Fibroblast of lung (primary cell): ENCODE data around the gene RYR1. TPM values are rescaled to one million over a fixed set of nuclear protein-coding genes. Genes with fewer than 3 reads are reported as not detected.

Experiments
- DNase-seq, 2 donors: peaks; one replicate each; pipeline versions ENCODE4 v3.0.0 to v3.0.0-alpha.2; 2010; ENCODE audit warnings: low read depth in 2 of 2
- H2AFZ ChIP-seq: 2 replicates; pipeline ENCODE4 v1.5.1; 2012; ENCODE audit warnings: low read length, control low read depth, inconsistent platforms
- H3K27ac ChIP-seq: 2 replicates; pipeline ENCODE4 v1.5.1; 2011; ENCODE audit warnings: low read length, control low read depth; ENCODE audit not compliant: insufficient read depth
- H3K27me3 ChIP-seq: 2 replicates; pipeline ENCODE4 v1.5.1; 2011; ENCODE audit warnings: mild to moderate bottlenecking, low read length; ENCODE audit not compliant: control insufficient read depth, insufficient read depth
- H3K36me3 ChIP-seq: 2 replicates; pipeline ENCODE4 v1.5.1; 2011; ENCODE audit warnings: low read length; ENCODE audit not compliant: control insufficient read depth, insufficient read depth
- H3K4me1 ChIP-seq: 2 replicates; pipeline ENCODE4 v1.5.1; 2011; ENCODE audit warnings: low read length; ENCODE audit not compliant: control insufficient read depth, insufficient read depth; ENCODE audit errors: extremely low read depth
- H3K4me2 ChIP-seq: 2 replicates; pipeline ENCODE4 v1.5.1; 2011; ENCODE audit warnings: low read length, control low read depth; ENCODE audit not compliant: insufficient read depth; ENCODE audit errors: extremely low read depth
- H3K4me3 ChIP-seq, 4 experiments: fragments of 200-600 bp in 1 of 4; sonication (generic) in 1 of 4; replicated peaks in 1 of 4; 2 replicates each; pipeline ENCODE4 v1.5.1; 2011 to 2016; ENCODE audit warnings: low read length in 4 of 4, low read depth in 3 of 4, mild to moderate bottlenecking in 3 of 4, control low read depth in 2 of 4, inconsistent platforms in 1 of 4, mixed read lengths in 1 of 4; ENCODE audit not compliant: insufficient read depth in 1 of 4; ENCODE audit errors: control extremely low read depth in 1 of 4
- H3K79me2 ChIP-seq: 2 replicates; pipeline ENCODE4 v1.5.1; 2012; ENCODE audit warnings: mild to moderate bottlenecking, low read length, inconsistent platforms; ENCODE audit not compliant: control insufficient read depth, insufficient read depth
- H3K9ac ChIP-seq: 2 replicates; pipeline ENCODE4 v1.5.1; 2011; ENCODE audit warnings: mild to moderate bottlenecking, low read length, control low read depth; ENCODE audit not compliant: insufficient read depth
- H3K9me3 ChIP-seq: 2 replicates; pipeline ENCODE4 v1.5.1; 2012; ENCODE audit warnings: low read depth, low read length; ENCODE audit not compliant: control insufficient read depth, insufficient read depth
- H4K20me1 ChIP-seq: 2 replicates; pipeline ENCODE4 v1.5.1; 2011; ENCODE audit warnings: low read length; ENCODE audit not compliant: control insufficient read depth, insufficient read depth; ENCODE audit errors: extremely low read depth
- CTCF ChIP-seq, 2 donors: IDR thresholded peaks in 1 of 2; conservative IDR thresholded peaks in 1 of 2; 1 replicate in 1 of 2; 2 replicates in 1 of 2; pipeline ENCODE4 v1.5.1; 2011 to 2012; ENCODE audit warnings: low read length in 2 of 2, control low read depth in 1 of 2, inconsistent platforms in 1 of 2, low read depth in 1 of 2, mild to moderate bottlenecking in 1 of 2
- EZH2 ChIP-seq: IDR thresholded peaks from 2 replicates; pipeline ENCODE4 v1.5.1; 2012; ENCODE audit warnings: low read length, control low read depth, mild to moderate bottlenecking; ENCODE audit errors: missing control alignments
- polyA plus RNA-seq, 2 donors: library from polyadenylated mRNA; depleted of rRNA in 1 of 2; stranded (reverse) in 1 of 2; unstranded in 1 of 2; fragments of >200 nt; gene quantifications; 2 replicates each; pipeline ENCODE4 v1.2.1, GENCODE V29; 2011 to 2012; ENCODE audit warnings: missing spikeins in 1 of 2
- total RNA-seq: library from RNA; depleted of rRNA; stranded (reverse); fragments of >200 nt; gene quantifications from 2 replicates; pipeline ENCODE4 v1.2.1, GENCODE V29; 2014

RYR1 gene
- total and polyA plus RNA-seq, 2 donors (not counting 1 experiment from before 2014, with no cell fraction given) = under 0.01 TPM

GRCh38 chr19:38466050-38466449, 32.6 kb downstream of the RYR1 start:
- Histone ChIP-seq H4K20me1 (no peaks in the 10 kb centered on the region), H2AFZ (no peak overlapping the region)

GRCh38 chr19:38467541-38468525, 34.3 kb downstream of the RYR1 start:
- Histone ChIP-seq H3K9me3 (no peaks in the 10 kb centered on the region), H2AFZ (no peak overlapping the region), H3K27ac (no peak overlapping the region), H3K36me3 (no peaks in the 10 kb centered on the region), H3K79me2 (no peaks in the 10 kb centered on the region), H3K9ac (no peak overlapping the region), H3K27me3 (no peaks in the 10 kb centered on the region), H4K20me1 (no peaks in the 10 kb centered on the region), H3K4me3 (no peak overlapping the region), H3K4me2 (no peak overlapping the region), H3K4me1 (no peaks in the 10 kb centered on the region)
- no peak for TF ChIP-seq CTCF (conservative IDR thresholded peaks at IDR 0.05 in 1 of 2, IDR thresholded peaks at IDR 0.05 in 1 of 2; ENCODE audit: low read depth in 1 of 2, low read length in 2 of 2)
- no peak for TF ChIP-seq EZH2
- no peak for DNase-seq

More at GRCh38 chr19:38466050-38466449, 32.6 kb downstream of the RYR1 start:
- H3K27ac ChIP-seq = no peak overlapping the region
- no peaks in the 10 kb centered on the region for H3K79me2 ChIP-seq
- no peaks in the 10 kb centered on the region for H3K4me1 ChIP-seq
- no peaks in the 10 kb centered on the region for H3K27me3 ChIP-seq
- no peak overlapping the region for H3K4me3 ChIP-seq
- H3K36me3 ChIP-seq = no peaks in the 10 kb centered on the region
- no peak overlapping the region for H3K4me2 ChIP-seq
- no peak overlapping the region for H3K9ac ChIP-seq
- no peak for DNase-seq
- no peaks in the 10 kb centered on the region for H3K9me3 ChIP-seq
- TF ChIP-seq EZH2 (no peak), CTCF (conservative IDR thresholded peaks at IDR 0.05 in 1 of 2, IDR thresholded peaks at IDR 0.05 in 1 of 2; ENCODE audit: low read depth in 1 of 2, low read length in 2 of 2) (no peak)

- Histone ChIP-seq H3K27me3 (no peaks in the 10 kb centered on the region), H3K79me2 (no peaks in the 10 kb centered on the region), H4K20me1 (no peaks in the 10 kb centered on the region), H3K9ac (no peak overlapping the region), H3K4me3 (no peak overlapping the region), H3K9me3 (no peaks in the 10 kb centered on the region), H3K36me3 (no peaks in the 10 kb centered on the region), H3K27ac (no peak overlapping the region), H3K4me1 (no peaks in the 10 kb centered on the region), H3K4me2 (no peak overlapping the region), H2AFZ (no peak overlapping the region)
- TF ChIP-seq EZH2 = no peak
- TF ChIP-seq CTCF (conservative IDR thresholded peaks at IDR 0.05 in 1 of 2, IDR thresholded peaks at IDR 0.05 in 1 of 2; ENCODE audit: low read depth in 1 of 2, low read length in 2 of 2) = no peak
- no peak for DNase-seq
These were observed 35.7 kb downstream of the RYR1 start for GRCh38 chr19:38469151-38469550.
